Measurements from ENCODE around the gene PIBF1.

PIBF1 gene

GRCh38 chr13:72850959-72851677 lies 69.2 kb downstream of the PIBF1 start:
- H3K4me1 ChIP-seq (ENCODE audit: insufficient read depth, insufficient read length) = no peaks in the 10 kb centered on the region

GRCh38 chr13:72851678-72852014 lies 69.7 kb downstream of the PIBF1 start:
- Histone ChIP-seq H3K9ac (ENCODE audit: insufficient read length, low read depth) (no peak overlapping the region), H3K4me1 (ENCODE audit: insufficient read depth, insufficient read length) (no peaks in the 10 kb centered on the region), H3K4me3 (ENCODE audit: insufficient read length, low read depth) (no peak overlapping the region), H3K36me3 (ENCODE audit: insufficient read depth, insufficient read length, low read length) (peaks cover 10% of the 10 kb centered on the region), H3K27me3 (ENCODE audit: insufficient read depth, insufficient read length) (no peaks in the 10 kb centered on the region), H3K9me3 (ENCODE audit: insufficient read depth, low read length) (no peaks in the 10 kb centered on the region)
- DNase-seq (ENCODE audit: low read depth, low spot score) = no peak
- TF ChIP-seq SUZ12 (IDR thresholded peaks at IDR 0.05; ENCODE audit: extremely low read depth, insufficient read depth, insufficient read length) (no peak), ZNF274 (IDR thresholded peaks at IDR 0.05; ENCODE audit: low read depth, low read length) (no peak), YY1 (IDR thresholded peaks at IDR 0.05; ENCODE audit: insufficient read depth, insufficient read length) (no peak)

More at GRCh38 chr13:72850959-72851677, 69.2 kb downstream of the PIBF1 start:
- H3K9ac ChIP-seq (ENCODE audit: insufficient read length, low read depth) = no peak overlapping the region
- no peaks in the 10 kb centered on the region for H3K9me3 ChIP-seq (ENCODE audit: insufficient read depth, low read length)
- H3K27me3 ChIP-seq (ENCODE audit: insufficient read depth, insufficient read length) = no peaks in the 10 kb centered on the region
- H3K36me3 ChIP-seq (ENCODE audit: insufficient read depth, insufficient read length, low read length) = peaks cover 10% of the 10 kb centered on the region
- no peak overlapping the region for H3K4me3 ChIP-seq (ENCODE audit: insufficient read length, low read depth)
- no peak for DNase-seq (ENCODE audit: low read depth, low spot score)
- no peak for TF ChIP-seq YY1 (IDR thresholded peaks at IDR 0.05; ENCODE audit: insufficient read depth, insufficient read length)
- no peak for TF ChIP-seq SUZ12 (IDR thresholded peaks at IDR 0.05; ENCODE audit: extremely low read depth, insufficient read depth, insufficient read length)
- TF ChIP-seq ZNF274 (IDR thresholded peaks at IDR 0.05; ENCODE audit: low read depth, low read length) = no peak

GRCh38 chr13:72852207-72852606 lies 70.3 kb downstream of the PIBF1 start:
- no peak for TF ChIP-seq SUZ12 (IDR thresholded peaks at IDR 0.05; ENCODE audit: extremely low read depth, insufficient read depth, insufficient read length)
- TF ChIP-seq ZNF274 (IDR thresholded peaks at IDR 0.05; ENCODE audit: low read depth, low read length) = no peak
- Histone ChIP-seq H3K9ac (ENCODE audit: insufficient read length, low read depth) (no peak overlapping the region), H3K9me3 (ENCODE audit: insufficient read depth, low read length) (no peaks in the 10 kb centered on the region), H3K36me3 (ENCODE audit: insufficient read depth, insufficient read length, low read length) (peaks cover 10% of the 10 kb centered on the region), H3K4me3 (ENCODE audit: insufficient read length, low read depth) (no peak overlapping the region), H3K27me3 (ENCODE audit: insufficient read depth, insufficient read length) (no peaks in the 10 kb centered on the region), H3K4me1 (ENCODE audit: insufficient read depth, insufficient read length) (no peaks in the 10 kb centered on the region)
- DNase-seq (ENCODE audit: low read depth, low spot score) = no peak

GRCh38 chr13:72853000-72853399 lies 71.1 kb downstream of the PIBF1 start:
- H3K9me3 ChIP-seq (ENCODE audit: insufficient read depth, low read length) = no peaks in the 10 kb centered on the region
- no peaks in the 10 kb centered on the region for H3K27me3 ChIP-seq (ENCODE audit: insufficient read depth, insufficient read length)
- H3K4me3 ChIP-seq (ENCODE audit: insufficient read length, low read depth) = no peak overlapping the region
- H3K36me3 ChIP-seq (ENCODE audit: insufficient read depth, insufficient read length, low read length) = peaks cover 10% of the 10 kb centered on the region
- no peaks in the 10 kb centered on the region for H3K4me1 ChIP-seq (ENCODE audit: insufficient read depth, insufficient read length)
- DNase-seq (ENCODE audit: low read depth, low spot score) = no peak
- H3K9ac ChIP-seq (ENCODE audit: insufficient read length, low read depth) = no peak overlapping the region
- TF ChIP-seq ZNF274 (IDR thresholded peaks at IDR 0.05; ENCODE audit: low read depth, low read length) (no peak), SUZ12 (IDR thresholded peaks at IDR 0.05; ENCODE audit: extremely low read depth, insufficient read depth, insufficient read length) (no peak), YY1 (IDR thresholded peaks at IDR 0.05; ENCODE audit: insufficient read depth, insufficient read length) (no peak)

GRCh38 chr13:72864142-72865011 lies 82.4 kb downstream of the PIBF1 start:
- Histone ChIP-seq H3K9me3 (ENCODE audit: insufficient read depth, low read length) (no peaks in the 10 kb centered on the region; the same call in 1 of the 2 replicates), H3K27me3 (ENCODE audit: insufficient read depth, insufficient read length) (no peaks in the 10 kb centered on the region), H3K4me1 (ENCODE audit: insufficient read depth, insufficient read length) (no peaks in the 10 kb centered on the region), H3K9ac (ENCODE audit: insufficient read length, low read depth) (no peak overlapping the region), H3K4me3 (ENCODE audit: insufficient read length, low read depth) (no peak overlapping the region), H3K36me3 (ENCODE audit: insufficient read depth, insufficient read length, low read length) (no peaks in the 10 kb centered on the region)
- TF ChIP-seq ZNF274 (IDR thresholded peaks at IDR 0.05; ENCODE audit: low read depth, low read length) = no peak
- TF ChIP-seq SUZ12 (IDR thresholded peaks at IDR 0.05; ENCODE audit: extremely low read depth, insufficient read depth, insufficient read length) = no peak
- no peak for TF ChIP-seq YY1 (IDR thresholded peaks at IDR 0.05; ENCODE audit: insufficient read depth, insufficient read length)
- DNase-seq (ENCODE audit: low read depth, low spot score) = no peak

- H3K36me3 ChIP-seq (ENCODE audit: insufficient read depth, insufficient read length, low read length) = no peaks in the 10 kb centered on the region
- TF ChIP-seq YY1 (IDR thresholded peaks at IDR 0.05; ENCODE audit: insufficient read depth, insufficient read length) (no peak), ZNF274 (IDR thresholded peaks at IDR 0.05; ENCODE audit: low read depth, low read length) (no peak), SUZ12 (IDR thresholded peaks at IDR 0.05; ENCODE audit: extremely low read depth, insufficient read depth, insufficient read length) (no peak)
- H3K4me1 ChIP-seq (ENCODE audit: insufficient read depth, insufficient read length) = no peaks in the 10 kb centered on the region
- H3K9me3 ChIP-seq (ENCODE audit: insufficient read depth, low read length) = no peaks in the 10 kb centered on the region; the same call in 1 of the 2 replicates
- no peak overlapping the region for H3K9ac ChIP-seq (ENCODE audit: insufficient read length, low read depth)
- H3K4me3 ChIP-seq (ENCODE audit: insufficient read length, low read depth) = no peak overlapping the region
- no peaks in the 10 kb centered on the region for H3K27me3 ChIP-seq (ENCODE audit: insufficient read depth, insufficient read length)
- DNase-seq (ENCODE audit: low read depth, low spot score) = no peak
Measured at GRCh38 chr13:72868229-72868628, 86.3 kb downstream of the PIBF1 start.

- no peaks in the 10 kb centered on the region for H3K4me1 ChIP-seq (ENCODE audit: insufficient read depth, insufficient read length)
- no peak overlapping the region for H3K4me3 ChIP-seq (ENCODE audit: insufficient read length, low read depth)
- TF ChIP-seq ZNF274 (IDR thresholded peaks at IDR 0.05; ENCODE audit: low read depth, low read length) (no peak), SUZ12 (IDR thresholded peaks at IDR 0.05; ENCODE audit: extremely low read depth, insufficient read depth, insufficient read length) (no peak)
- DNase-seq (ENCODE audit: low read depth, low spot score) = no peak
- H3K27me3 ChIP-seq (ENCODE audit: insufficient read depth, insufficient read length) = no peaks in the 10 kb centered on the region
- H3K36me3 ChIP-seq (ENCODE audit: insufficient read depth, insufficient read length, low read length) = no peaks in the 10 kb centered on the region
- H3K9ac ChIP-seq (ENCODE audit: insufficient read length, low read depth) = no peak overlapping the region
- no peaks in the 10 kb centered on the region for H3K9me3 ChIP-seq (ENCODE audit: insufficient read depth, low read length)
Measured at GRCh38 chr13:72875233-72875632, 93.3 kb downstream of the PIBF1 start.
